ENCODE data around the gene MUC20.
"Not testable (repeated sequence)": the region's sequence is repeated elsewhere in the genome, so short reads cannot be mapped to it uniquely, and the experiment has no call there.

Gene MUC20

GRCh38 chr3:195729476-195730251 is 8.9 kb downstream of the MUC20 start:
- Histone ChIP-seq H3K36me3 (ENCODE audit: control insufficient read depth, insufficient read depth, low read length) (no peaks in the 10 kb centered on the region), H3K9me3 (ENCODE audit: control insufficient read depth, insufficient read depth, low read length) (no peaks in the 10 kb centered on the region), H3K4me3 (ENCODE audit: low read depth, low read length) (no peak overlapping the region), H3K9ac (ENCODE audit: low read depth, low read length) (no peak overlapping the region), H3K27me3 (ENCODE audit: control insufficient read depth, insufficient read depth, low read length) (no peaks in the 10 kb centered on the region), H3K4me1 (ENCODE audit: control insufficient read depth, insufficient read depth, low read length) (no peaks in the 10 kb centered on the region)

- no peaks in the 10 kb centered on the region for H3K36me3 ChIP-seq (ENCODE audit: control insufficient read depth, insufficient read depth, low read length)
- H3K4me3 ChIP-seq (ENCODE audit: low read depth, low read length) = no peak overlapping the region
These were observed 10.7 kb downstream of the MUC20 start for GRCh38 chr3:195731356-195731905.

GRCh38 chr3:195732940-195733339 is 12.2 kb downstream of the MUC20 start:
- no peaks in the 10 kb centered on the region for H3K9me3 ChIP-seq (ENCODE audit: control insufficient read depth, insufficient read depth, low read length)
- no peak overlapping the region for H3K9ac ChIP-seq (ENCODE audit: low read depth, low read length)
- H3K4me1 ChIP-seq (ENCODE audit: control insufficient read depth, insufficient read depth, low read length) = no peaks in the 10 kb centered on the region
- no peak overlapping the region for H3K4me3 ChIP-seq (ENCODE audit: low read depth, low read length)
- H3K27me3 ChIP-seq (ENCODE audit: control insufficient read depth, insufficient read depth, low read length) = no peaks in the 10 kb centered on the region
- no peaks in the 10 kb centered on the region for H3K36me3 ChIP-seq (ENCODE audit: control insufficient read depth, insufficient read depth, low read length)

More at GRCh38 chr3:195731356-195731905, 10.7 kb downstream of the MUC20 start:
- Histone ChIP-seq H3K4me1 (ENCODE audit: control insufficient read depth, insufficient read depth, low read length) (no peaks in the 10 kb centered on the region), H3K27me3 (ENCODE audit: control insufficient read depth, insufficient read depth, low read length) (no peaks in the 10 kb centered on the region), H3K9ac (ENCODE audit: low read depth, low read length) (no peak overlapping the region), H3K9me3 (ENCODE audit: control insufficient read depth, insufficient read depth, low read length) (no peaks in the 10 kb centered on the region)

GRCh38 chr3:195735036-195735695 is 14.4 kb downstream of the MUC20 start:
- Histone ChIP-seq H3K9ac (ENCODE audit: low read depth, low read length) (no peak overlapping the region), H3K4me1 (ENCODE audit: control insufficient read depth, insufficient read depth, low read length) (no peaks in the 10 kb centered on the region), H3K9me3 (ENCODE audit: control insufficient read depth, insufficient read depth, low read length) (no peaks in the 10 kb centered on the region), H3K36me3 (ENCODE audit: control insufficient read depth, insufficient read depth, low read length) (no peaks in the 10 kb centered on the region), H3K4me3 (ENCODE audit: low read depth, low read length) (no peak overlapping the region), H3K27me3 (ENCODE audit: control insufficient read depth, insufficient read depth, low read length) (no peaks in the 10 kb centered on the region)

- Histone ChIP-seq H3K27me3 (ENCODE audit: control insufficient read depth, insufficient read depth, low read length) (no peaks in the 10 kb centered on the region), H3K4me3 (ENCODE audit: low read depth, low read length) (no peak overlapping the region), H3K36me3 (ENCODE audit: control insufficient read depth, insufficient read depth, low read length) (no peaks in the 10 kb centered on the region), H3K9ac (ENCODE audit: low read depth, low read length) (no peak overlapping the region), H3K4me1 (ENCODE audit: control insufficient read depth, insufficient read depth, low read length) (no peaks in the 10 kb centered on the region), H3K9me3 (ENCODE audit: control insufficient read depth, insufficient read depth, low read length) (no peaks in the 10 kb centered on the region)
These were observed 16.2 kb downstream of the MUC20 start for GRCh38 chr3:195736866-195737490.

GRCh38 chr3:195737782-195738181 is 17.0 kb downstream of the MUC20 start:
- H3K4me1 ChIP-seq (ENCODE audit: control insufficient read depth, insufficient read depth, low read length); H3K9me3 ChIP-seq (ENCODE audit: control insufficient read depth, insufficient read depth, low read length); H3K9ac ChIP-seq (ENCODE audit: low read depth, low read length); H3K4me3 ChIP-seq (ENCODE audit: low read depth, low read length); H3K36me3 ChIP-seq (ENCODE audit: control insufficient read depth, insufficient read depth, low read length); H3K27me3 ChIP-seq (ENCODE audit: control insufficient read depth, insufficient read depth, low read length): not testable (repeated sequence)

GRCh38 chr3:195738274-195739044 is 17.7 kb downstream of the MUC20 start:
- H3K9ac ChIP-seq (ENCODE audit: low read depth, low read length) = no peak overlapping the region
- H3K4me1 ChIP-seq (ENCODE audit: control insufficient read depth, insufficient read depth, low read length) = no peaks in the 10 kb centered on the region
- no peaks in the 10 kb centered on the region for H3K27me3 ChIP-seq (ENCODE audit: control insufficient read depth, insufficient read depth, low read length)
- no peaks in the 10 kb centered on the region for H3K36me3 ChIP-seq (ENCODE audit: control insufficient read depth, insufficient read depth, low read length)
- H3K9me3 ChIP-seq (ENCODE audit: control insufficient read depth, insufficient read depth, low read length) = no peaks in the 10 kb centered on the region
- no peak overlapping the region for H3K4me3 ChIP-seq (ENCODE audit: low read depth, low read length)

GRCh38 chr3:195739561-195740111 is 18.9 kb downstream of the MUC20 start:
- Histone ChIP-seq H3K4me3 (ENCODE audit: low read depth, low read length) (no peak overlapping the region), H3K9ac (ENCODE audit: low read depth, low read length) (no peak overlapping the region), H3K4me1 (ENCODE audit: control insufficient read depth, insufficient read depth, low read length) (no peaks in the 10 kb centered on the region), H3K27me3 (ENCODE audit: control insufficient read depth, insufficient read depth, low read length) (peaks cover 2% of the 10 kb centered on the region), H3K36me3 (ENCODE audit: control insufficient read depth, insufficient read depth, low read length) (no peaks in the 10 kb centered on the region), H3K9me3 (ENCODE audit: control insufficient read depth, insufficient read depth, low read length) (no peaks in the 10 kb centered on the region)

GRCh38 chr3:195744437-195744836 is 23.7 kb downstream of the MUC20 start:
- Histone ChIP-seq H3K4me1 (ENCODE audit: control insufficient read depth, insufficient read depth, low read length) (no peaks in the 10 kb centered on the region), H3K36me3 (ENCODE audit: control insufficient read depth, insufficient read depth, low read length) (no peaks in the 10 kb centered on the region), H3K9ac (ENCODE audit: low read depth, low read length) (no peak overlapping the region), H3K9me3 (ENCODE audit: control insufficient read depth, insufficient read depth, low read length) (no peaks in the 10 kb centered on the region), H3K27me3 (ENCODE audit: control insufficient read depth, insufficient read depth, low read length) (peaks cover 35% of the 10 kb centered on the region), H3K4me3 (ENCODE audit: low read depth, low read length) (no peak overlapping the region)

- Histone ChIP-seq H3K9me3 (ENCODE audit: control insufficient read depth, insufficient read depth, low read length) (no peaks in the 10 kb centered on the region), H3K36me3 (ENCODE audit: control insufficient read depth, insufficient read depth, low read length) (no peaks in the 10 kb centered on the region), H3K9ac (ENCODE audit: low read depth, low read length) (no peak overlapping the region), H3K27me3 (ENCODE audit: control insufficient read depth, insufficient read depth, low read length) (peaks cover 35% of the 10 kb centered on the region), H3K4me3 (ENCODE audit: low read depth, low read length) (no peak overlapping the region), H3K4me1 (ENCODE audit: control insufficient read depth, insufficient read depth, low read length) (no peaks in the 10 kb centered on the region)
These were observed 25.6 kb downstream of the MUC20 start for GRCh38 chr3:195746346-195746745.

GRCh38 chr3:195746751-195747150 is 26.0 kb downstream of the MUC20 start:
- Histone ChIP-seq H3K9me3 (ENCODE audit: control insufficient read depth, insufficient read depth, low read length) (no peaks in the 10 kb centered on the region), H3K9ac (ENCODE audit: low read depth, low read length) (no peak overlapping the region), H3K4me3 (ENCODE audit: low read depth, low read length) (no peak overlapping the region), H3K27me3 (ENCODE audit: control insufficient read depth, insufficient read depth, low read length) (peaks cover 35% of the 10 kb centered on the region), H3K4me1 (ENCODE audit: control insufficient read depth, insufficient read depth, low read length) (no peaks in the 10 kb centered on the region), H3K36me3 (ENCODE audit: control insufficient read depth, insufficient read depth, low read length) (no peaks in the 10 kb centered on the region)

All from iPS-15b (cell line).